ENCODE data around the gene CDC6.

DNA sequence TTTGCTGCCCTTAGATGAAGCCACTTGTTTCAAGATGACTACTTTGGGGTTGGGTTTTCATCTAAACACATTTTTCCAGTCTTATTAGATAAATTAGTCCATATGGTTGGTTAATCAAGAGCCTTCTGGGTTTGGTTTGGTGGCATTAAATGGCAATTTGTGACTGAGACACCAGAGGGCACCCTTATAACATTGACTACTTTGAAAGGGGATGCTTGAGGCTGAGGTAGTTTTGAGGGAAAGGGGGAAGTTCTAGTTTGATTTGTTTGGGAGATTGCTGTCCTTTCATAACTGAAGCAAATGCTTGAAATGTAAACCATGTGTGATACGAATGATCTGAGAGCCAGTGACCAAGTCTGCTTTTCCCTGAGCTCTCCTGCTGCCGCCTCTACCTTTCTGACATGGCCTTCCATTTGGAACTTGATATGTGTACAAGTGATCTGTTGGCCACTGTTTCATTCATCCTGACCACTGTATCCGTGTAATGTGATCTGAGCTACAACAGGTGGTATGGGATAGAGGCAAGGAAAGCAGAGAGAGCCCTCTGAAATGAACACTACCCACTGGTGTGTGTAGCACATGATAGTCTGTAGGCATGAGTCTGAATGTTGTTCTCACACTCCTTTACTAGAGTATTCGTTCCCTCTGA, 15.5 kb downstream of the CDC6 start:
- peak; percentile 83 for TF ChIP-seq CTCF (conservative IDR thresholded peaks at IDR 0.05)
- TF ChIP-seq EZH2 (IDR thresholded peaks at IDR 0.05; ENCODE audit: low read depth) = no peak
